GM19099 (cell line): ENCODE results near the gene PTPRE.

Experiments
- POLR2A ChIP-seq: IDR thresholded peaks from 3 replicates; pipeline ENCODE4 v1.6.1; 2011; ENCODE audit warnings: low read depth; ENCODE audit not compliant: insufficient read length; ENCODE audit errors: extremely low read depth

Gene PTPRE

GRCh38 chr10:127971101-127971946, 64.4 kb downstream of the PTPRE start:
- TF ChIP-seq POLR2A: no peak

GRCh38 chr10:127971963-127972615, 65.2 kb downstream of the PTPRE start:
- no peak for TF ChIP-seq POLR2A

GRCh38 chr10:127972751-127973357, 66.0 kb downstream of the PTPRE start:
- TF ChIP-seq POLR2A: no peak

- TF ChIP-seq POLR2A: no peak
These were observed 66.9 kb downstream of the PTPRE start for GRCh38 chr10:127973791-127974311.

GRCh38 chr10:127974911-127975310, 68.0 kb downstream of the PTPRE start:
- no peak for TF ChIP-seq POLR2A

- no peak for TF ChIP-seq POLR2A
These were observed 69.4 kb downstream of the PTPRE start for GRCh38 chr10:127976286-127976685.

- no peak for TF ChIP-seq POLR2A
These were observed 69.9 kb downstream of the PTPRE start for GRCh38 chr10:127976701-127977356.

- no peak for TF ChIP-seq POLR2A
These were observed 70.6 kb downstream of the PTPRE start for GRCh38 chr10:127977357-127978009.

- TF ChIP-seq POLR2A: no peak
These were observed 71.6 kb downstream of the PTPRE start for GRCh38 chr10:127978481-127978880.

GRCh38 chr10:127979045-127979444, 72.1 kb downstream of the PTPRE start:
- TF ChIP-seq POLR2A: no peak

- TF ChIP-seq POLR2A: no peak
These were observed 72.7 kb downstream of the PTPRE start for GRCh38 chr10:127979566-127979965.

GRCh38 chr10:127980898-127981297, 74.0 kb downstream of the PTPRE start:
- TF ChIP-seq POLR2A: no peak

- no peak for TF ChIP-seq POLR2A
These were observed 75.7 kb downstream of the PTPRE start for GRCh38 chr10:127982601-127983000.

- TF ChIP-seq POLR2A: no peak
These were observed 76.6 kb downstream of the PTPRE start for GRCh38 chr10:127983344-127984100.
